NCI-H345 treated with DMSO at 0.1 percent for 48 hours (cell line): ENCODE data around the gene KRT86.
A peak's percentile ranks its signal among the peaks of the same experiment; 100 is the strongest.
"Not testable (repeated sequence)": the region's sequence is repeated elsewhere in the genome, so short reads cannot be mapped to it uniquely, and the experiment has no call there.

Experiments used
- DNase-seq: peaks from one replicate; lab custom pipeline; 2025; ENCODE audit not compliant: unreplicated experiment; lab: John Stamatoyannopoulos, UW

KRT86 gene

DNA sequence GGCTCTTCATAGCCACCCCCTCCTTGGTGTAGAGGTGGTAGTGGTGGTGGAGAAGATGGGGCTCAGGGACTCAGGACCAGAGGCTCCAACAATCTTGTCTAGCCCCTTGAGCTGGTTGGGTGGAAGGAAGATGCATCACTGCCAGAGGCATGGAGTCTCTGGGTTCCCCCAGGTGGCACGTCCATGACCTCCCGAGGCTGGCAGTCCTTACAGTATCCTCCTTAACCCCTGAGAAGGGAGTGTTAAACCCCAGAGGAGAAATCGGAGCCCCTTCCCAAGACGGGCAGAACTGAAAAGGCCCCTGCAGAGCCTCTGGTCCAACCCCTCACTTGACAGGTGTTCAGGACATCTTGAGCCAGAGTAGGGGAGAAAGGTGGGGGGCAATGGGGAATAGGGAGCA lies 37.6 kb downstream of the KRT86 start:
- DNase-seq, result no peak

DNA sequence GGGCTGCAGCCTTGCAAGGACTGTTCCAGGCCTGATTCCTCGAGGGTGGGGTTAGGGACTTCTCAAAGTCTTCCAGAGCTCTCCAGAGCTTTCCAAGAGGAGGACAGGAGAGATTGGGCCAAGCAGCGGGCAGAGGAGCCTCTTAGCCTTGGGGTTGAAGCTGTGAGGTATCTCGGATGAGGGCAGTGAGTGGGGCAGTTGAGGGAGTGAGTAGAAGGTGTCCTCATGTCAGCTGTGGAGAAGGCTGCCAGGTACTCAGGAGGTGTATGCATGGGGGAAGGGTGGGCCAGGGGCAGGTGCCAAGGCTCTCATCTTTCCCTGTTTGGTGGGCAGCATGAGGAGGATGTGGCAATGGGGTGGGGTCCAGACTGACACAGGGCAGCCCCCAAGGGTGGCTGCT lies 39.0 kb downstream of the KRT86 start:
- DNase-seq, result no peak

DNA sequence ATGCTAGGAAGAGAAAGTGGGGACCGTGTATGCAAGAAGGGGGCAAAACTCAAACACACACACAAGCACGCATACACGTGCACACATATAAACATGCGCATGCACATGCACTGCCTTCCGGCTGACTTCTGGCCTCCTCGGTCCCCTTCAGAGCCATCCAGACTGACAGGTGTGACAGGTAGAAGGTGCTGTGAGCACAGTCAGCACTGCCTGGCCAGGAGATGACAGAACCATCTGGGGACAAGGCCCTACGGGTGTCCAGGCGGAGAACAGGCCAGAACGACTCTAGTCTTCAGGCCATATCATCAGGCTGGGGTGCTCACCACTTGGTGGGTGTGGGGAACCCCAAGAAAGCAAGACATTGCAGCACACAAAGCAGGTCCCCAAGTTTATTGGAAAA lies 39.5 kb downstream of the KRT86 start:
- DNase-seq, result no peak

DNA sequence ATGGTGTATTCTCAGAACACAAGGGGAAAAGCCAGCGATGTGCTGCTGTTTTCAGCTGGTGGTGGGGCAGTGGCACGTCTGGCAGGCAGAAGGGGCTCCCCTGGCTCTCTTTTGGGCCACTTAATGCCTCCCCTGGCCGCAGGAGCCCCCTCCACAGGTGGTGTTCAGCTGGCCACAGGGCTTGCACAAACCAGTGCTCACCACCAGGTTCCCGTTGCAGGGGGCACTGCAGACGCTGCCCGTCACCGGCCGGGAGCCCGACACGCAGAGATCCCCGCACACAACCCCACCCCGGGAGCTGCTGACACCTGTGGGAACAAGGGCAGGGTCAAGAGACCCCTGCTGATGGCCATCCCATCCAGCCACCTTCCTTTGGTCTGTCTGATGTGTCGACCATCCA lies 40.1 kb downstream of the KRT86 start:
- no peak for DNase-seq

DNA sequence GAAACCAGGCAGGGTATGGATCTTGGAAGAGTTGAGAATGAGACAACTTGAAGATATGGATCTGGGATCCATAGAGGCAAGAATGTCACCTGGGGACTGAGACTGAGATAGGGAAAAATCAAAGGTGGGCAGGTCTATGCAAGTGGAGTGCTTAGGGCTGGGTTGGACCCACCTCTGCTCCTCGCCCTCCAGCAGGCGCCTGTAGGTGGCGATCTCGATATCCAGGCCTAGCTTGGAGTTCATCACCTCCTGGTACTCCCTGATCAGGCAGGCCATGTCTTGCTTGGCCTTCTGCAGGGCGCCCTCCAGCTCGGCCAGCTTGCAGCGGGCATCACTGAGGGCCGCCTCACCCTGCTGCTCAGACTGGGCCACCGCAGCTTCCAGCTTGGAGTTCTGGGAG lies 41.3 kb downstream of the KRT86 start:
- DNase-seq, result not testable (repeated sequence)

DNA sequence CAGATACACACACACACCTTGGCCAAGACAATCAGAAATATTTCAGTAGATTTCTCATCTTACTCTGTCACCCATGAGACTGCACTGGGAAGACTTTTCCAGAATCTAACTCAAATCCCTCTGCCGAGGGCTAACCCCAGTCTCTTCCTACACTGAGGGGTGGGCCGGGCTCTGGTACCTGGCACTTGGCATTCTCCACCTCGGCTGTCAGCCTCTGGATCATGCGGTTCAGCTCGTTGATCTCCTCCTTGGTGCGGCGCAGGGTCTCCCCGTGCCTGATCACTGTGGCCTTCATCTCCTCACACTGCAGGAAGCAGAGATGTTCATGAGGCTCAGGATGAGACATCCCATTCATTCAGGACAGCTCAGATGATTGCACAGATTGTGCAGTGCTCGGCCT lies 41.8 kb downstream of the KRT86 start:
- no peak for DNase-seq

DNA sequence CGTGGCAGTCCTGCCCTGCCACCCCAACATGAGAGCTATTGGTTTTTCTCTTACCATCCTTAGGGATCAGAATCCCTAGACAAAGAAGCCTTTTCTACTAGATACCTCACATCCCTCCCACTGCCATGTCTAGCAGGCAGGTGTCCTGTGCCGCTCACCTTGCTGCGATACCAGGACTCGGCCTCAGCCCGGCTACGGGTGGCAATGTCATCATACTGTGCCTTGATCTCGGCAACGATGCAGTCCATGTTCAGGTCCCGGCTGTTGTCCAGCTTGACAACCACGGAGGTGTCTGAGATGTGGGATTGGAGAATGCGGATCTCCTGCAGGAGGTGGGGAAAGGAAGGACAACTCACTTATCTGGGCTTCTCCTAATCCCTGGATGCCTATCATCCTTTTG lies 42.3 kb downstream of the KRT86 start:
- no peak for DNase-seq

DNA sequence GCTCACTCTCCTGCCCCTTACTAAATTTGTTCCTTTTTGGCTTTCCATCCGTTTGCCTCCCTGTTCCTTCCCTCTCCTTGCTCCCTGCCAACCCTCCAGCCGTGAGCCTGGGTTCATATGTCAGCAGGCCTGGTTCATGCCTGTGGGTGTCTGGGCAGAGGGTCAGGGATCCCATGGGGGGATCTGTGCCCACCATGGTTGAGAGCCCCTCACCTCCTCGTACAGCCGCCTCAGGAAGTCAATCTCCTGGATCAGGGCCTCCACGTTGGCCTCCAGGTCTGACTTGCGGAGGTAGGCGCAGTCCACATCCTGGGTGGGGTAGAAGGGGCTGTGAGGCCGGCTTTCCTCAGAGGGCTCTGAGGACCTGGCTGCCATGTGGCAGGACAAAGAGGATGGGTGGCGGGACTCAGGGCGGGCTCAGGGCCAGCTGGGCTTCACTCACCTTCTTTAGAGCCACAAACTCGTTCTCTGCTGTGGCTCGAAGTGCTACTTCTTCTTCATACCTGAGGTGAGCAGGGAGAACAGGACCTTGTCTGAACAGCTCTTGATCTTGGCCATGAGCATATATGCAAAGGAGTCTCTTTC lies 43.1 kb downstream of the KRT86 start:
- DNase-seq, result no peak

DNA sequence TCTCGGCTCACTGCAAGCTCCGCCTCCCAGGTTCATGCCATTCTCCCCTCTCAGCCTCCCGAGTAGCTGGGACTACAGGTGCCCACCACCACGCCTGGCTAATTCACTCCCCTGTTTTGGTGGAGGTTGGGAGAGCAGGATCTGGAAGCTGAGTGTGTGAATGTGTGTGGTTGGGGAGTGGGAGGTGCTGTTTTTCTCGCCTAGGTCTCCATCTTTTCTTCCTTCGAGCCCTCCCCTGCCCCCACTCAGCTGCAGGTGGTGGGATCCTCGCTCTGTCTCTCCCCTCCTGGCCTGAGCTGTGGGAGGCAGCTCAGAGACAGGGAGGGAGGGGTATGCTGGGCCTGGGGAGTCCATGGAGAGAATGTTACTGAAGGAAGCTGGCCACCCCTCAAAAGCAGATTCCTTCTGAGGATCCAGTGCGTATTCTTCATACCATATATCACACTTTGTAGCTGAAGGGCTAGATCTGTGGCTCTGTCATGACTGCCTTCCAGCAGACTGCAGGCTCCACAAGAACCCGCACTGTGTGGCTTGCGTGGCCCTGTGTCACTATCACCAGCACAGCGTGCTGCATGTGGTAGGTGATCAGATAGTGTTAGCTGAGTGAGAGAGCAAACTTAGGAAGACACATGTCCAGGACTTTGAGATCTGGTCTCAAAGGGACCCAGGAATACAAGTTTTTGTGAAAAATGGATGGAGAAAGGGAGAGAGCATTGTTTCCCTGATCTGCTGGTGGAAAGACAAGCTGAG lies 44.0 kb downstream of the KRT86 start:
- DNase-seq, result no peak

DNA sequence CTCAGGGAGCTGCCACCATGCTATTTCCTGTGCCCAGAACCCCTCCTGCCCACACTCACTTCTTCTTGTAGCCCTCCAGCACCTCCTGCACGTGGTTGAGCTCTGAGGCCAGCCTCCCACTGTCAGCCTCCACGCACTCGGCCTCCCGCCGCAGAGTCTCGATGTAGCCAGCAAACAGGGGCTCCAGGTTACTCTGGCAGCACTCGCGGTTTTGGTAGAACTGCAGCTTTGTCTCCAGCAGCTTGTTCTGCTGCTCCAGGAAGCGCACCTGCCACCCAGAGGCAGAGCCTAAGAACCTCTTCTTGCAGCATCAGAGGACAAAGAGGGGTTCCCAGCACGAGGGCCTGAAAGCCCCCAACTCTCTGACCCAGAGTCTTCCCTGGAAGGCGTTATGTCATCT lies 44.7 kb downstream of the KRT86 start:
- DNase-seq, result no peak

DNA sequence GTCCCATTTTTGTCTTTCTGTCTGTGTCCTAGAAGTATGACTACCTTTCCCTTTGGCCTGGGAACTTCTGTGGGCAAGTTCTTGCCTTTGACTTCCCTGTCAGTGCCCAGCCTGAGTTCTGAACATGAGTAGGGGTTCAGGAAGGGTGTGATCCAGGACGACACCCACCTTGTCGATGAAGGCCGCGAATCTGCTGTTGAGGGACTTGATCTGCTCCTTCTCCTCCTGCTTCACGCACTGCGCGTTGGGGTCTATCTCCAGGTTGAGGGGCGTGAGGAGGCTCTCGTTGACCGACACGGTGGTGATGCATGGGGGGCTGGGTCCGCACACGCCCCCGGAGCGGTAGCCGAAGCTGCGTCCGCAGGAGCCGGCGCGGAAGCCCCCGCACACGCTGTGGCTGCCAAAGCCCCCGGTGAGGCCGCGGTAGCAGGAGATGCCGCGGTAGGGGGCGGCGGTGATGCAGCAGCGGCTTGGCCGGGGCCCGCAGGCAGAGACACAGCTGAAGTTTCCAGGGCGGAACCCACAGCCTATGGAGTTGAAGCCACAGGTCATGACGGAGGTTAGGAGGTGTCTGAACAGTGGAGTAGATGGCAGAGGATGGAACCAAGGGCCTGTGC lies 46.4 kb downstream of the KRT86 start, which contains the start of gene KRT83:
KRT83 (minus strand) TSS at position 615 of the 617 bp plus-strand sequence; CDS start at position 552, 63 bp downstream.
- DNase-seq, result no peak

DNA sequence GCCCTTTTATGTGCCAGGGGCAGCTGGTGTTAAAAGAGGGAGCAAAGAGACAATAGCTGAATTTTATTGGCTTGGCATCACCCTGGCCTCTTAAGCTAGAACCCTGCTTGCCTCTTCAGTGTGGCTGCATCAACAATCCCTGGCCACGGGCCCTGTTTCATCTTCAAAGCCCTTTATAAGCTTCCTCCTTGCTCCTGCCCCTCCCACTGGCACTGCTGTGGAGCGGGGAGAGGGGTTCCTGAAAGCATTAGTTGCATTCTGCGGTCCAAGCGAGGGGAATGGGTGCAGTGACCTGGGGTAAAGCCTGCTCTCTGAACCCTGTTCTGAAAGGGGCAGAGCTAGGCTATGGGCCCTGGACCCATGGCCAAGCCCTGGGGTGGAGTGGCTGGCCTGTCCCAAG lies 47.0 kb downstream of the KRT86 start:
- DNase-seq, result no peak

DNA sequence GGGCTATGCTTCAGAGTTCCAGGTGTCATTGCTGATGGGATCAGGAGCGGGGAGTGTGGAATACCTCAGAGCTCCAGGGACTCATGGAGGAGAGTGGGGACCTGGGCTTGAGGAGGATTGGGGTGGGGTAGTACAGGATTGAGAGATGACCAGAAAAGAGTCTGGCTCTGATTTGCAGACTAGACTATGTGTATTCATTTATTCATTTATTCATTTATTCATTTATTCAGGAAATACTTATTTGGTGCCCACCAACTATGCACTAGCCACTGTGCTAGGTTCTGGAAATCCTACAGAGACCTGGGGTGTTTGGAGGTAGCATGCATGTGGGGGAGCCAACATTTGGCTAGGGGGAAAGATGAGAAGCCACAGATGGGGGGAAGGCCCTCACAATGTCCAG lies 47.6 kb downstream of the KRT86 start:
- no peak for DNase-seq

DNA sequence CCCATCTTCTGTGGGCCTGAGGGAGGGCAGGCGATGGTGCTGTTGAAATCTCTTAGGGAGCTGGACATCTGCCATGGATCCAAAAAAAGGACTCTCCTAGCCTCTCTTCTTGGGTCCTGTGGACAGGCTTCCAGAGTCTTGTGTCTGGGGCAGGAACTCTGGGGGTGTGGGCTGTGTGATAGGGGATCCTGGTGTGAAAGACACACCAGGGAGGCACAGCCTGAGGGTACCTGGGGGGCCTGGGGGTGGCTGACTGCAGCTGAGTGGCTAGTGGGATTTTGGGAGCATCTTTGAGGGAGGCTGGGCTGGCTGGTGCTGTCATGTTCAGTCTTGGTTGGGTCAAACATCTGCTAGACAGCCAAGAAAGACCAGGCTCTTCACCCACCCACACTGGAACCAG lies 48.6 kb downstream of the KRT86 start:
- DNase-seq, result no peak

DNA sequence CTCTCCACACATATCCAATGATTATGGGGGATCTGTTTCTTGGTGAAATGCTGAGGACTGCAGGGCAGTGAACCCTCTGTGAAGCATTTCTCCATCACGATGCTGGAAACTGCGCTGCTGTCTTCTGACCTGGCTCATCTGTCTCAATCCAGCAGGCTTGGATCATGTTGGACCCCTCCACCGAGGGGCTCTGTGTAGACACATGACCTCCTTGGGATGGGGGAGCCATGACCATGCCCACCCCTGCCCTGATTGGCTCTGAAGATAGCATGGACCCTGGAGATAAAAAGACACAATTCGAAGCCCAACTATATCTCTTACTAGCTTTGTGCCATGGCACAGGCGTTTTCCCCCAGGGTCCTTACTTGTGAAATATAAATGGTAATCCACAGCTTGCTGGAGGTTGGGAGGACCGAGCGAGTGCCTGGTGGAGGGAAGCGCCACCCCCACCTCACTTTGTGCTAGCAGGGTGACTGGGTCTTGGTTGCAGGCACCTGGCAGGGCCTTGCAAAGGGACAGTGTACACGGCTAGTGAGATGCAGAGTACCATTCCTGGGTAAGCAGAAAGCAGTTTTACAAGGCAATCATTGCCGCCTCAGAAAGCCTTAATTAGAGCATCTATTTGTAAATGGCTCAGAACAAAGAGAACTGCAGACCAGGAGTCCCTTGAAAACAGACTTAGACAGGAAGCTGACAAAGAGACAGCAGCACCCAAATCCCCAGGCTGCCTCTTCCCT lies 49.1 kb downstream of the KRT86 start:
- no peak for DNase-seq

DNA sequence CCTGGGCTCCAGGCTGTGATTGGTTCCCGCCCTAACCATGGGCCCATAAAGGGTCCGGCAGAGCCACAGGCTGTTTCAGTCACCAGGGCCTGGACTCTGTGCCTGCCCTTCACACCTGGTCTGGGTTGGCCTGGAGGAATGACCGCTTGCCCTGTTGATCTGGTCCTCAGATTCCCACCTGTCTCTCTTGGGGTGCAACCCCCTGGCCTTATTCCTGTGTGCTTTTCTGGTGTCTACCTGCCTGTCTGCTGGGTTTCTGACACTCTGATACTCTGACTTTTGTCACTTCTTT lies 49.7 kb downstream of the KRT86 start:
- DNase-seq, result no peak

DNA sequence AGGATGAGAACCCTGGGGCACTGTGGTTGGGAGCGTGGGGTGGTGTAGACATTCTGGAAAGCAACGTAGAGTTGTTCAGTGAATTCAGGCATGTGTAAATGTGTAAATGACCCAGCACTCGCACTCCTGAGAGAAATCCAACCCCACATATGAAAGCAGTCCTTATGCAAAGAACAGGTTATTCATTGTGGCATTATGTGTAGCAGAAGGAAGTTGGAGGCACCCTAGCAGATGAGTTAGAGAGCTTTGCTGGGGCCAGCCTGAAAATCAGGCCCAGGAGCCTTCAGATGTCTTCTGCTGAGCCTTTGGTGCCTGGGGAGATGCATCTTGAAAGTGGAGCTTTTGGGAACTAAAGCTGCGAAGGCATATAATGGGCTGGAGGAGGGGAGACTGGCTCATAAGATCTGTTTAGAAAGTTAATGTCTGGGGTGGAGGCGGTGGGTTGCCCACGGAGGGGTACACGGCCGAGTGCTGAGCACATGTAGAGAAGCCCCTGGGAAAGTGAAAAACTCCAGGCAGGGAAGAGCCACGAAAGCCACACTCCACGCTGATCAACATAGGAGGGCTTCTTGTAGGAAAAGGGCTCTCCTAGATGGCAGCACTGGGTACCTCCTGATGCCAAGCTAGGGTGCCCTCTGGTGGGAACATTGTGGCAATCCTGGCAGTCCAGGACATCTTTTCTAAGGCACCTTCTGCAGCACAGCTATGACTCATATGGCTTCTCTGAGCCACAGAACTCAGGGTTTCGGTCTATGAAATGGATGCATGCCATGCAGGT lies 52.8 kb downstream of the KRT86 start:
- peak; percentile 78 for DNase-seq

DNA sequence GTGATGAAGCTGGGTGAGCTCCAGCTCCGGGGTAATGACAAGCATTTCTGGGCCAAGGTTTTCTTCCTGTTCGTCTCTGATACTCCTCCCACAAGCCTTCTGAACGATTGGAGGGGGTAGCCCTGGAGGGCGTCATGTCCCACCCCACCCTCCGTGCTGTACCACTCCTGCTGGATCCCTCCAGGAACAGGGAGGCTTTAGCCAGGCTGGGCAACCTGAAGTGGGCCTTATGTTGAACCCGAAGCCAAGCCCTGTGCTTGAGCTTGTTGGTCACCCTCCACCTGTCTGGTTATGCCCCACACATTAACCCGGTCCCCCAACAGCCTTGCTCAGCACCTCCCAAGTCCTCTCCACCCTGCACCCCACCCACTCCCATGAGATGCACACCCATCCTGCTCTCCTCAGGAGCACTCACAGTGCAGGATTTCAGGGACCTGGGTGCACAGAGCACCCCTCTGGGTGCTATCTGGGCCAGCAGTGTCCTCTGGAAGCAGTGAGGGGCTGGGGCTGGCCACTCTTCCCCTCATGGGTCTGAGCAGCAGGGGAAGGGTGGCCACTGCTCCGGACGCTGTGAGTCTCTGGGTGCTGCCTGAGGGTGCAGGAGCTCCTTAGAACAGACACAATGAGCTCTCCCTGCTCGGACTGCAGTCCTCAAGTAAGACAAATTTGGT lies 53.5 kb downstream of the KRT86 start:
- no peak for DNase-seq

DNA sequence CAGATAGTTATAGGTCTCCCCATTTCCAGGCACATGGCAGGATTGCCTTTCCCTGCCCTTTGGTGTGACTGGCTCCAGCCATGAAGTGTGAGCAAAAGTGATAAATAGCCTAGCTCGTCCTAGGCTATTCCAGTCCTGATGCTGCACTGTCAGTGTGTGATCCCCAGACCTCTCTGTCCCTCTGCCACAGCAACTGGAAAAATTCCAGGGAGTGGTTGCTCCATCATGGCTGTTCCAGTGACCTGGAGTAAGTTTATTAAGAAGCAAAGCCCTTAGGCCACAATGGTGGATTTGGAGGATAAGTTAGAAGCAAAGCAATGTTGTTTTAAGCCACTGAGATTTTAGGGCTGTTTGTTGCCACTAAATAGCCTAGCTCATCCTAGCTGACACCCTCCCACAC lies 56.6 kb downstream of the KRT86 start:
- DNase-seq, result no peak

DNA sequence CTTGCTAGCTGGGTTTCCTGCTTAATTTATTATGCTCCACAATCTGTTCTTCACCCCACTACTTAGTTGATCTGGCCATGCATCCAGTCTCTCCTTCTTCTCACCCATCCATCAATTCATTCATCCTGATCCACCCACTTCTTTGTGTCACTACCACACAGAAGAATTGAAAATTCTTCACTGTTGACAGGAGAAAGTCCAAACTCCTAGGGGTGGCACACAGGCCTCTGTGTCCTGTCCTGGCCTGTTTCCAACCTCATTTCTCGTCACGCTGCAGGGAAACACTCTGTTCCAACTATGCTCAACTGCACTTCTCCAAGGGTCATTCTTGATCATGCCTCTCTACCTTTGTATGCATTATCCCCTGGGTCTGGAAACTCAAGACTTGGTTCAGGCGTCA lies 57.4 kb downstream of the KRT86 start:
- DNase-seq, result no peak

DNA sequence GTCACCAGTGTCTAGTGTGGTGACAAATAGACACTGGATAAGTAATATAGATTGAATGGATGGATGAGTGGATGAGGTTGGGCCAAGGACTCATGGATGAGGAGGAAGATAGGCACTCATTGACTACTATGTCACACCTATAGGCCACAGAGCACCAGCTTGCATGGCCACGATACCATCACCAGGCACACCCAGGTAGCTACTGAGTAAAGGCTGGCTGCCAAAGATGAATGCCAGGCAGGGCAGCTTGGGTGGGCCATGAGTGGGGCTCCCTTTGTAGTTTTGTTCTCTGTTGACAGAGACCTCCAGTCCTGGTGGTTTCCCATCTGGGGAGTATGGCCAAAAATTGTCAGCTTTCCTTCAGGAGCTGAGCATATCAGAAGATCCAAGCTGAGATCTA lies 57.9 kb downstream of the KRT86 start:
- DNase-seq, result no peak
